ENCODE data around the gene TACC3.

Gene TACC3

DNA sequence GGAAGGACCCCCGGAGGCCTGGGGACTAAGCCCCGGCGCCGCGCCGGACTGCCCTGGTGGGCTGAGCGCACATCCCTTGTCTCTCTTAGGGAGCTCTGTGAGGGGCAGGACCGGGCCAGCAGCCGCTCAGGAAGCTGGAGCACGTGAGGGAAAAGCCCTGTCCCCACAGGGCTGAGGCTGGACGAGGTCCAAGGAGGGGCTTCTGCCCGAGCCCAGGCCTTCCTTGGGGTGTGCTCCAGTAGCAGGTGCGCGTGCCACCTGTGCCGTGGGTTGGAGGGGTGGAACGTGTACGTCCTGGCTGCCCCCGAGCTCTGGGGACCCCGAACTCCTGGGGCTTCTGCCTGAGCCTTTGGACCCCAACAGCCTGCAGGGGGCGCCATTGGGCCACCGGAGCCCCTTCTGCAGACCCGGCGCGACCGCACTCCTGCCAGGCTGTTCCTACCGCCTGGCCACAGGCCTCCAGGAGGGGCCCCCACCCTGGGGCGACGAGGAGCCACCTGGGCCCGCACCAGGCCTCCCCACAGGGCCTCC is 27.2 kb downstream of the TACC3 start:
- DNase-seq = peak; percentile 47

DNA sequence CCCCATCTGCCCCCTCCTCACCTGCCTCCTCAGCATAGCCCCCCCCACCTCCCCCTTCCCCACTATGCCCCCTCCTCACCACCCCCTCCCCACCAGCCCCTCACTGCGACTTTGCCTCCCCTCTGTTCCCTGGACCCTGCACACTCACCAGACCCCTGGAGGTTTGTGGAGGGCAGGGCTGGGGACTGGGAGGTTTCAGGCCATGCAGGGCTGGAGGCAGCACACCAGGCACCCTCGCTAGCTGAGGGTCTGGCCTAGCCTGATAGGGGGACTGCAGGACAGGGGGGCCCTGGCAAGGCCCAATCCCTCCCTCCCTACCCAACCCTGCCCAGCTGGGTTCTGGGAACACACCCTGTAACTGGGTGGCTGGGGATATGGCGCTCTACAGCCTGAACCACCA is 28.0 kb downstream of the TACC3 start:
- no peak for DNase-seq

DNA sequence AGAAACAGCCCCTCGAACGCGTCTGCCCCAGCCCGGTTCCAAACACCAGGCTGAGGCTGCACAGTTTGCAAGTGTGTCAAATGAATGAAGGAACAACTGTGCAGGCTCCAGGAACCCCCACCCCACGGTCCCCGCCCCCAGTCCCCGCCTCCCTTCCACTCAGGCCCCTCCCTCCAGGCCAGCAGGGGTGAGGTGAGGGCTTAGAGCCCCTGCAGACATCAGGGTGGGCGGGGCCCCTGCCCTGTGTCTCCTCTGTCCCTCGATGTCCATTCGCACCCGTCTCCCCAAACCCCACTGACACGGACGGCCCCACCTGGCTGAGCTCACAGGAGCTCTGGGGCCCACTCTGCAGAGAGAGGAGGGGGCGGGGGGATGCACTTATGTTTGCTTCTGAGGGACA is 28.5 kb downstream of the TACC3 start:
- no peak for DNase-seq

DNA sequence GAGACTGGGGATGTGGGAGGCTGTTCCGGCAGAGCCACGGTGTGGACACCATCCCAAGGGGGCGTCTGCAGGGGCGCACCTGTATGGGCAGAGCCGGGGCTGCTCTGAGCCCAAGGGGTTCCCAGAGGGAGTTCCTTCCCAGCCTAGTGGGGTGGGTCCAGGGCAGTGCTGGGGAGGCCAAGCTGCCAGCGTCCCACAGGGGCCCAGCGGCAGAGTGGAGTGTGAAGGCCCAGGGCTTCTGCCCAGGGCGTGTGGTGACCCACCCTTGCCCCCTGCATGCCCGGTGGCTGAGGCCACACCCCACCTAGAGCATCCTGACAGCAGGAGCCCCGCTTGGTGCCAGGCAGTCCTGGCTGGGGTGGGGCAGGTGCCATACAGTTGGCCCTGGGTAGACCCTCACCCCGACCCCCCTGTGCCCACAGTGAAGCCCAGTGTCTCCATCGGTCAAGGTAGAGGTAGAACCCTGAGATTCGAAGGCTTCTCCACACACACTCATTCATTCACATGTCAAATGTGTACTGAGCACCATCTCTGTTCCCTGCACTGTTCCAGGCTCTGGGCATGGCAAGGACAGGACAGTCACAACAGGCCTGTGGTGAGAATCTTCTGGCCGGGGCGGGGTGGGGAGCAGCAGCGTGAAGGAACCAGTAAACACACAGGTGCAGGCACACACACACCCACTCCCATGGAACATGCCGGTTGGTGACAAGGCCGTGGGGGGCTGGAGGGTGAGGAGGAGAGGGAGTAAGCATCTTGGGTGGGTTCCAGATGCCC is 29.2 kb downstream of the TACC3 start:
- DNase-seq = no peak

DNA sequence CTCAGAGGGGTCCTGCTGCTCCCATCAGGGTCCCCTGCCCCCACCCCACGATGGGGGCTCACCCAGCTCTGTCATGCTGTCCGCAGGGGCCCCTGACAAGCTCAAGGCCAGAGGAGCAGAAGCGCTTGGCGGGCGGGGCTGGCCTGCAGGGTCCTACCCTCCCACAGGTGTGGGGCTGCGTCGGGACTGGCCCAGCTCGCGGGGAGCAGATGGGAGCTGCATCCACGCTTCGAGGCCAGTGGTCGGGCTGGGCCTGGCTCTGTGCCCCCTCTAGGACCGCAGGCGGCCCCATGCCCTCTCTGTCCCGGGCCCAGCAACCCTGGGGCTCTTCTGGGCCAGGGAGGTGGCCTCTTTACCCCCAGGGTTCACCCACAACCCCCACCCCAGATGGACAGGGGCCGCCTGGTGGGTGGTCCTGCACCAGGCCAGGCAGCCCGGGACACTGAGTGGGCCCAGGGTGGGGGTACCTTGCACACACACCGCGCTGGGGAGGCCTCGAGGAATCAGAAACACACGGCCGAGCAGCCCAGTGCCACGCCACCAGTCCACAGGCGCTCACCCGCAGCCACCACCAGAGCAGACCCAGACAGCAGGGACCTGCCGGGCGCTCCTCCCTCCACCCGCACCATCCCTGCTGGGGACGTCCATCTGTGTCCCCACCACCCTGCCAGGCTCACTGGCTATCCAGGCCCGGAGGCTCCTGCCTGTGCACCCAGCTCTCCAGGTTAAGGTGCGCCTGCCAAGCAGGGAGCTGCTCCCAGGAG is 30.0 kb downstream of the TACC3 start:
- DNase-seq = no peak

DNA sequence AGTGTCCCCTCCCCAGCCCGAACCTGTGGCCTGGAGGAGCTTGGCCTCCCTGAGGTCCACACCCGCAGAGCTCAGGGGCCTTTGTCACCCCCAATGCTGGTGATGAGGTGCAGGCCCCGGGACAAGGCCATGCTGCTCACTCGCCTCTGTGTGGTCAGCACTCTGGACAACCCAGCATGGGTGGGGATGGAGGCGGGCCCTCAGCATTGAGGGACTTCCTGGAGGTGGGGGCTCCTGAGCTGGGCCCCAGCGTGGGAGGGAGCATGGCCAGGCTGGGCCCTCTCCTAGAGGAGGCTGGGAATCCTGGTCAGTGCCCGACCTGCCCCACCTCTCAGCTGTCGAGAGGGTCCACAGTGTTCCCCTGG is 30.6 kb downstream of the TACC3 start:
- no peak for DNase-seq

DNA sequence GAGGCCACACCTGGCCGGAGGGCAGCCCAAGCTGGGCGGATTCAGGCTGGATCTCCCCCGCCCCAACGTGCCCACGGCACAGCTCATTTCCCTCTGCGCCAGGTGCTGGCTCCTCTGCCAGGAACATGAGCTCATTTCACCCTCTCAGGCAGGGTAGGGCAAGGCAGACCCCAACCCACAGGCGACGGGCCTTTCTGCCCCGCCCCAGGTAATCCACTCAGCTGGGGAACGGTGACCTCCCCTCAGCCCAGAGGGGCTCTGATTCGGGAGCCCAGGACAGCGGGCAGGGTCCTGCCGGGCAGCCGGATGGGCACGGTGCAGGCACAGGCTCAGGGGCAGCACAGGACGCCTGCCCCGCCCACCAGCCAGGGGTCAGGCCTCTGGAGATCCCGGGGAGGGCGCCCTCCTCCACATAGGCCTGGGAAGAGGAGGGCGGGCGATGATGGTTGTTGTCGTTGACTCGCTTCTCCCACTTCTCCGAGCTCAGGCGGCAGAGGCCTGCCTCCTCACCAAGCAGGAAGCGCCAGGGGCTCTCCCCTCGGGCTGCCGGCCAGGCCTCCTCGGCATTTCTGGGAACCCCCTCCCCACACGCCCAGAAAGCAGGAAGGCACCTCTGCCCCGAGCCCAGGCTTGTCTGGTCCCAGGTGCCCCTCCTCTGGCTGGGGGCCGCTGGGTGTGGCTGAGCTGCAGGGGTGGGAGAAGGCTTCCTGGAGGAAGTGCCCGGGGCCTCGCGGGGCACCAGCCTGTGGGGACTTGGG is 31.1 kb downstream of the TACC3 start:
- peak; percentile 30 for DNase-seq

DNA sequence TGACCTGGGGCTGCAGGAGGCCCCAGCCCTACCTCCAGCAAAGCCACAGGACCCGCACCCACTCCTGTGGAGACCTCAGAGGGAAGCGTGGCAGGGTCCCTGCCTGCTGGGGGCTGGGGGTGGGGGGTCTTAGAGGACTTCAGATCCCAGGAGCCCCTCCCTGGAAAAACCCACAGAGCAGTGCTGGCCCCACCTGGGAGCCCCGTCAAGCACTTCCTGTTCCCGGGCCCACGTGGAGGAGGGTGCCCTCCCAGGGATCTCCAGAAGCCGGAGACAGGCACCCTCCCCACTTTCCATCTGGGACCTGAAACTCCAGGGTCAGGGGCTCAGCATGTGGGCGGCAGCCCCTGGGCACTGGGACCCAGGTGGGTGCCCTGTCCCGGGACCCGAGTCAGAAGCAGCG is 32.0 kb downstream of the TACC3 start:
- no peak for DNase-seq

DNA sequence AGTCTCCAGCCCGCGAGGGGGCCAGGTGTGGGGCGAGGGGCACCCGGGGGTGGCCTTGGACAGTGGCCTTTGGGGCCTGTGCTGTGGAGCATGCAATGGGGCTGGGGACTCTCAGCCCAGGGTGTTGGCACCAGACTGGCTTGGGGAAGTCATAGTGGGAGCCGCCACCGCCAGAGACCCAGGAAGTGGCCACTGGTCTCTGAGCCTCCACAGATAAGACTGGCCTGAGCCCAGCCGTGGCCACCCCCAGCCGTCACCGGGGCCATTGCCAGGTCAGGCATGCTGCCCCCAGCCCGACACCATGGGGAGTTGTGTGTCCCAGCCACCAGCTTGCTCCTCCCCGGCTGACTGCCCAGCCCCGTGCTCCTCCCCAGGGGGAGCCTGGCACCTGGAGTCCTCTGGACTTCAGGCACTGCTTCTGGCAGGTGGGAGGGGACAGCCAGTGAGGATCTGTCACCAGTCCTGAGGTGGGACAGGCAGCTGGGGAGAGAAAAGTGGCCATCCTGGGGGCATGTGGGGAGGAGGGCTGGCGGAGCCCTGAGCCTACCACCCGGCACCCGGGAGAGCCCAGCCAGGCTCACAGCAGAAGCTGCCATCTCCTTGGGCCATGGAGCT is 32.5 kb downstream of the TACC3 start:
- DNase-seq = no peak

DNA sequence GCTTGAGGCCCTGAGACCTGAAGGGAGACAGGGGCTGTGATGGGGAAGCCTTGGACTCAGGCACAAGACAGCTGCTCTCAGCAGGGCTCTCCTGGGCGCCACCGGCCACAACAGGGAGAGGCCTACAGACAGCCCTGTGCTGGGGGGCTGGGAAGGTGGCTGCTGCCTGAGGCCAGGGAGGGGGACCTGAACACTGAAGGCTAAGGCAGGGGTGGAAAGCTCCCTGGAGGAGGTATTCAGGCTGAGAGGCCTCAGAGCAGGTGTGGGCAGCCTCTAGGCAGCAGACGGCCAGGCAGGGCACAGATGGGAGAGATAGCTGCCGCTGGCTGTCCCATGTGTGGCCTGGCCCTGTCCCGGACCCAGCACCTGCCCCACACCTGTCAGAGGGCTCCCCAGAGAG is 33.0 kb downstream of the TACC3 start:
- no peak for DNase-seq

DNA sequence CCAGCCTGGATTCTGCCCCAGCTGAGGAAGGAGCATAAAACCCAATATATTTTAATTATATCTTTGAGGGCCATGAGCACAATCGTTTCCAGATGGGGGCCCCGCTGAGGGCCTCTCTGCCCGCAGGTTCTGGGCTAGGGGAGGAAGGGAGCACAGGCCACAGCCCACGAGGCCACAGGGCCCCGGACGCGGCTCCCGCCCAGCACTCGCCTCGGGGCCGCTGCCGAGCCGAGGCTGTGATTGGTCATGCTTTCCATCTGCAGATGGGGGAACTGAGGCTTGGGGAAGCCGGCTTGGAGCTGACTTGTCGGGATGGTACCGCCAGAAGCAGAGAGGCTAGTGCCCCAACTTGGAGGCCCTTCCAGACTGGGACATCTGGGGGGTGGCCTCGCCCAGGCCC is 34.0 kb downstream of the TACC3 start:
- no peak for DNase-seq

DNA sequence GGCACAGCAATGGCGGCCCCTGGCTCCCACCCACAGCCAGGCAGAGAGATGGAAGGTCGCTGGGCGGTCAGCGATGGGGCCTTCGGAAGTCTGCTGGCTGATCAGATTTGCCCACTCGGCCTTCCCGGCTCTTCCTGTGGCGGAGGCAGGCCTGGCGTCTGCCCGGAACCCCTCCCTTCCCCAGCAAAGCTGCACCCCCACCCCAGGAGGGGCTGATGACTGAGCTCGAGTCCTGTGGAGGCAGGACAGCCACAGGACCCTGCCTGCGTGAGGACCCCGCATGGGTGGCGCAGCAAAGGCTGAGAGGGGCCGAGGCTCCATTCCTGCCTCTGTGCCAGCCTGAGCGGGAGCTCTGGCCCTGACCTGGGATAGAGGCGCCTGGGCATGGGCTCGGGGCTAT is 34.8 kb downstream of the TACC3 start:
- DNase-seq = no peak

DNA sequence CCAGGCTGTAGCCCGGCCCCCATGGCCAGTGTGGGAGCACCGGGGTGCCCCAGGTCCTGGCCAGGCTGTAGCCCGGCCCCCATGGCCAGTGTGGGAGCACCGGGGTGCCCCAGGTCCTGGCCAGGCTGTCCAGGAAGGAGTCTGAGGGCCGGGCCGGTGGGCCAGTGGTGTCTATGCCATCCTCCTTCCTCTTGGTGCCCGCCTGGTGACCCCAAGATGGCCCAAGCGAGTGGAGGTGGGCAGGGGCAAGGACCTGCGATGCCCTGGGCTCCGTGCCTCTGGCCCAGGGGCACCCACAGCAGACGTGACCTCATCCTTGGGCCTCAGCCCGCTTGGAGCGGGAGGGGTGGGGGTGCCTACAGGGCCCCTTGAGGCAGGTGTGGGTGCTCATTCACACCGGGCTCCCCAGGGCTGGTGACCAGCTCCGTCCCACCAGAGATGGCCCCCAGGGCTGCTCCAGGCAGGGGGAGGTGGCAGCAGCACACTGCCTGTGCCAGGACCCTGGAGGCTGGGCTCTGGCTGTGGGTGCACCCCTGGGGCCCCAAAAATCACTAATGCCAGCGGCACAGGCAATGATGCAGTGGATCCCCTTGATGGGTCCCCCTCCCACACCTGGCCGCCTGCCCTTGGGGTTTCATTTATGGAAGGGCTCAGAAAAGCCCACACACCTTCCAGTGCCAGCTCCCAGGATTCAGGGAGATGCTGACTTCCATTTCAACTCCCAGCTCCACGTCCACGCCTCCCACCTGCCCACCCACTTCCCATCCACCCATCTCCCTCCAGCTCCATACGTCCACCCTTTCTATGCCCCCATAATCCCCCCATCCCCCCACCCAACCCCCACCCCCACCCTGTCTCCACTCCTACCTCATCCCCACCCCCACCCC is 35.8 kb downstream of the TACC3 start:
- DNase-seq = no peak

DNA sequence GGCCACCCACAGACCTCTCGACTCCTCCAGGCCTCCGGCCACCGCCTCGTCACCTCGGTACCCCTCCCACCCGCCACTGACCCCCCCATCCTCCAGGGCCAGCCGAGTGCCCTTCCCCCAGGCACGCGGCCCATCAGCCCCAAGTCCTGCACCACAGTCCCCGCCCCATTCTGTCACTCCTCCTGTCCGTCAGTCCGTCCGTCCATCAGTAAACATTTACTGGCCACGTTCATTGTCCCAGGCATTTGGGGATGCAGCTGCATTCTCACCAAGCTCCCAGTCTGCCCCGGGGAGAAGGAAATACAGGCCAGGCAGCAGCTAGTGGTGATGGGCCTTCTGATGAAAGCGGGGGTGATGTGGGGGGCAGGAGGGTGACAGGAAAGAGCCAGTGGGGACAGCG is 36.5 kb downstream of the TACC3 start:
- no peak for DNase-seq

DNA sequence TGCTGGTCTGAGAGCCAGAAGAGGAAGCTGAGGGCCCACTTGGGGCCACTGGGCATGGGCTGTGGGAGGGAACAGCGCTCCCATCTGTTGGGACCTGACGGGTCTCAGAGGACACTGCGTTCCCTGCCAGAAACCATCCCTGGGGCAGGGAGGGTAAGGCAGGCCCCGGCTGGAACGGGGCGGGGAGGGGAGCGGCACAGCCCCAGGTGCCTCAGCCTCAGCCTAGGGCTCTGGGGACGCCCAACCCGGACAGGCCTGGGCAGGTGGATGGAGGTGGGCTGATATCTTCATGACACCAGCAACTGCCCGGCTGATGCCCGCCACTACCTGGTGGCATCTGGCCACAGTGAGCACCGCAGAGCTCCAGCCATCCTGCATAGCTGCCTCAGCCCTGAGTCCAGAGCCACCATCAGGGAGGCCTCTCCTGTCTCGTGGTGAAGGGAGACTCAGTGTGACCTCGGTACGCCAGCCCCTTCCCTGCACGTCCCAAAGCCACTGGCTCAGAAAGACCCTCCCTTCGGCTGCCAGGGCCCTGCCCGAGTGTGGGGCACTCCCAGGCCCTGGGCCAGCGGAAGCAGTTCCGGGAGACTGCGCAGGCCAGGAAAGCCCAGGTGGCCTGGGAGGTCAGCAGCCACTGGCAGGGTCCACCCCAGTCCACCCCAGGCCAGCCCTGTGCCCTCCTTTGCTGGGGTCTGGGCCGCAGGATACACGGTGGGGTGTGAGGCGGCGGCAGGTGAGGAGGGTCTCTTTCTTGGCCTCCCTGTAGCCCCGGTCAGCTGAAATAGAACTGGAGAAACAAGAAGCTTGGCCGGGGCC is 37.2 kb downstream of the TACC3 start:
- no peak for DNase-seq

DNA sequence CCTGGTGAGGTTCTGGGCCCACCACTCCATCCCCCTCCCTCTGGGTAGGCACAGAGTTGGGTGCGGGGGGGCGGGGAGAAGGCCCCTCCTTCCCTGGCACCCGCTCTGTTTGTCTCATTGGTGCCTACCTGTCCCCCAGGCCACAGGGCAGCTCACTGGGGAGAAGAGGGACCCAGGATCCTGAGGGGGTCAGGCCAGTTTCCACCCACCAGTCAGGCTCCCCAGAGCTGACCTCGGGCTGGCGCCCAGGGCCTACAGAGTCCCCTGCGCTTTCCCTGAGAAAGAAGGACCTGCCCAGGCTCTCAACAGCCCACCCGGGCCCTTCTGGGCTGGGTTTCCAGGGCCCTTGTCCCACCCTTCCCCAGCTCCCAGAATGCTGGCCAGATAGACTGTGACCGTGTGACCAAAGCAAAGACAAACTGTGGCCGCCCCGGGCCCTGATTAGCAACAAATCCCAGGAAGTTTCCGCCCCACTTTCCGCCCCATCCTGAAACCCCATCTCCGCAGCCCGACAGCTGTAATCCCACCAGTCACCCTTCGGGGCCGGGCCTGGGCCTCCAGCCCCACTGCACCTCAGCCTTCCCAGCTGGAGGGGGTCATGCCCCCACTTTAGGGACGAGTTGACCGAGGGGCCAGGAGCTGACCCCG is 38.0 kb downstream of the TACC3 start:
- DNase-seq = no peak

DNA sequence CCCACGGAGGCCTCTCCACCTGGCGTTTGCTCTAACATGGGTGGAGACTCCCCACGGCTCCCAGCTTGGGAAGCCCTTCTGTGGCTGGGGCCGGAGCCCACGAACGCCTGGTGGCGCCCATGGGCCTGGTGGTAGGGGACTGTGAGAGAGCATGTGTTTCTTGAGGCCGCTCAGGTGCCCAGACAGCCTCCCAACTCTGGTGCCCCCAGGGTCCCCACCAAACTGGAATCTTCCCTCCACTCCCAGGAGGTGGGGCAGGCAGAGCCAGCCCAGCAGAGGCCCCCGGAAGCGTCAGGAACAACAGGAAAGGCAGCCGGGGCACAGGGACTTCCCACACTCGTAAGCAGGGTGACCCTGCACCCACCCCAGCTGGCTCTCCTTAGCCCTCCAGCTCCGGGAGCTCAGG is 38.5 kb downstream of the TACC3 start:
- no peak for DNase-seq

DNA sequence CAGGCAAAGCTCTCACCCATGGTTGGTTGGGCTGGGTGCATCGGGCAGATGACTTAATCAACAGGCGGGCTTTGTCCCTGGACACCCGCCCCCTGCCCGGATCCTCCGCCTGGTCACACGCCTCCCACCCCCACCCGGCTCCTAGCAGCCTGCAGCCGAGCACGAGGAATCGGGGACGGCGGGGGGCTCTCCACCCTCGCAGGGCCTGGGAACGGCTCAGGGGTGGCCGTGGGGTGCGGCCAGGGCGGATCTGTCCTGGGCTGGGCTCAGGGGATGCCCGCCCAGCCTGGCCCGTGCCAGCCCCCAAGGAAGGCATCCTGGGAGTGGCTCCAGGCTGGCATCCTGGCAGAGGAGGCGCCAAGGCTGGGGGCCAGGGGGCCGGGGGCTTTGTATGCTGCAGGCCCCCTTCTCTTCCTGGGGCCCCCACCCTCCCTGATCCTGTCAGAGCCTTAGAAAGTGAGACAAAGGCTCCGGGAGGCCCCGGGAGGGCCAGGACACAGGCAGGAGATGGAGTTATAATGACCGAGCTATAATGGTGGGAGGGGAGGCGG is 39.3 kb downstream of the TACC3 start:
- DNase-seq = no peak

DNA sequence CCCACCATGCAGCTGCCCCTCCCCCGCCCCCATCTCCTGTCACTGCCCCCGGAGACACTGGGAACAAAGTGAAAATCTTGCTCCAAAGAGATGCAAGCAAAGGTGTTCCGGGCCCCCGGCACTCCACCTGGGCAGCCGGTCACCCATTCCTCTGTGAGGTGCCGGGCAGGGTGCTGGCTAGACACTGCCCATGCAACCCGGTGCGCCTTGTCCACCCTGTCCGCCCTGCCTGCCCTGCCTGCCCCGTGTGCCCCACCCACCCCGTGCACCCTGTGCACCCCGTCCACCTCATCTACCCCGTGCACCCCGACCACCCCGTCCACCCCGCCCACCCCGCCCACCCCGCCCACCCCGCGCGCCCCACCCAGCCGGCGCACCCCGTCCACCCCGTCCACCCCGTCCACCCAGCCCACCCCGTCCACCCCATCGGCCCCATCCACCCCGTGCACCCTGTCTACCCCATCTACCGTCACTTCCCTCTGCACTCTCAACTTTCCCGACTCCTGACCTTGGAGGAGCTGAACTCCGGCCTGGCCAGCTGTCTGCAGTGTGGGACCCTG is 39.9 kb downstream of the TACC3 start:
- DNase-seq = no peak
